Measurements from ENCODE around the gene PIK3CD. TPM values are rescaled to one million over a fixed set of nuclear protein-coding genes. Genes with fewer than 3 reads are reported as not detected.
A peak's percentile ranks its signal among the peaks of the same experiment; 100 is the strongest.

Gene PIK3CD
- total and polyA plus RNA-seq, 2 of the 8 experiments (the other 6 are each of a cell fraction or from before 2014, with no cell fraction given), result 20.6 to 24.1 TPM

DNA sequence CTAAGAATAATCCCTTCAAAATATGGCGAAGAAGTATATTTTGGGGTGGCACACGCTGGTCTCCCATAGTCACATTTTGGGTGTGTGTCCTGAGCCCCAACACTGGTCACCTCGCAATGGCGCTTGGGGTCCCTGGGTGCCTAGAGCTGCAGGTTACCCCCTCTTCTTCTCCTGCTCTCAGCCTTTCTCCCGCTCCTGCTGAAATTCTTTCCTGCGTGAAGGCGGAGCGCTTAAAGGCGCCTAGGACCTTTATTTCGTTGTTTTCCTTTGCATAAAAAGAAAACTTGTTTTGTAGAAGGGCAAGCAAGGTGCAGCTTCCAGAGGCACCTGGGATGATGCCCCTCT is 339 bp upstream of the PIK3CD start:
- Histone ChIP-seq H2BK15ac (ENCODE audit: low read length) (0 out of 2 replicates have a peak overlapping the region, but pooled peaks have one; percentile 40), H3K23ac (ENCODE audit: insufficient read length) (no peak overlapping the region), H2BK5ac (ENCODE audit: low read depth, low read length) (no peak overlapping the region), H3K27me3 (replicated peaks in 1 of 4; ENCODE audit: control insufficient read depth in 3 of 4, extremely low read depth in 1 of 4, insufficient read depth in 3 of 4, low read length in 3 of 4) (peaks cover 5 to 33% (median 29%) of the 10 kb centered on the region in 4 experiments), H3K9me3 (ENCODE audit: insufficient read depth in 2 of 2, low read depth in 1 of 2, low read length in 1 of 2) (no peaks in the 10 kb centered on the region), H2BK120ac (replicated peaks; ENCODE audit: low read depth, low read length) (no peak overlapping the region), H3K4ac (replicated peaks; ENCODE audit: insufficient read length, low read depth, low read length) (no peak overlapping the region), H3K4me1 (replicated peaks in 1 of 4; ENCODE audit: control insufficient read depth in 3 of 4, insufficient read depth in 4 of 4, low read length in 3 of 4) (peaks cover 0 to 3% (median 0%) of the 10 kb centered on the region in 4 experiments; a peak in 3 of 7 replicates), H4K91ac (replicated peaks; ENCODE audit: insufficient read length, low read length) (no peak overlapping the region), H3K56ac (replicated peaks; ENCODE audit: insufficient read length, low read depth, low read length) (no peak overlapping the region), H3K4me3 (ENCODE audit: extremely low read depth in 1 of 4, insufficient read depth in 2 of 4, low read depth in 3 of 4, low read length in 4 of 4) (peak overlapping the region; percentile 52 to 71 (median 58)), H3K27ac (ENCODE audit: low read depth, low read length) (no peak overlapping the region), H4K8ac (ENCODE audit: extremely low read depth, insufficient read depth, low read length) (no peak overlapping the region), H2AK5ac (ENCODE audit: low read depth, low read length) (no peak overlapping the region), H3K23me2 (ENCODE audit: low read depth, low read length) (peaks cover 8% of the 10 kb centered on the region), H3K36me3 (ENCODE audit: control insufficient read depth in 2 of 4, insufficient read depth in 4 of 4, low read length in 3 of 4) (no peaks in the 10 kb centered on the region), H2BK20ac (ENCODE audit: low read length) (no peak overlapping the region), H3K9ac (replicated peaks in 1 of 4; ENCODE audit: extremely low read depth in 1 of 4, low read depth in 3 of 4, low read length in 3 of 4) (no peak overlapping the region), H4K20me1 (replicated peaks in 1 of 2; ENCODE audit: control insufficient read depth in 1 of 2, insufficient read depth in 2 of 2, low read length in 2 of 2) (no peaks in the 10 kb centered on the region), H2AFZ (ENCODE audit: low read length) (no peak overlapping the region), H2BK12ac (ENCODE audit: low read depth, low read length) (no peak overlapping the region), H3K79me1 (ENCODE audit: low read depth, low read length) (no peaks in the 10 kb centered on the region), H3K79me2 (ENCODE audit: control insufficient read depth in 1 of 2, insufficient read depth in 2 of 2, low read length in 2 of 2) (no peaks in the 10 kb centered on the region), H3K14ac (ENCODE audit: insufficient read length) (no peak overlapping the region), H4K5ac (ENCODE audit: insufficient read length, low read depth, low read length) (no peak overlapping the region), H3K18ac (ENCODE audit: extremely low read depth, low read length) (peak overlapping the region; percentile 9; the same call in 1 of the 2 replicates), H3K4me2 (ENCODE audit: insufficient read depth in 1 of 2, low read depth in 2 of 2, low read length in 2 of 2) (peak overlapping the region; percentile 65 to 90)
- 27% methylated on average over 9 of the region's 10 CpGs; no CpG with 5 or more reads in 1 of the 2 experiments for WGBS, 2 experiments (ENCODE audit: extremely low coverage in 1 of 2, insufficient coverage in 1 of 2, insufficient read length in 1 of 2, insufficient replicate concordance in 2 of 2, low coverage in 1 of 2, low lambda C conversion rate in 2 of 2, missing lambda C conversion rate in 1 of 2)
- DNase-seq (ENCODE audit: low read depth in 1 of 2, low spot score in 2 of 2) (no peak), FAIRE-seq (no peak)
- CTCF ChIA-PET (ENCODE audit: partially characterized antibody), result interaction anchor here (0.6 to 2.6 kb wide), 6 partner anchors 24 to 70 kb away, joined by 3 to 15 read pairs (median 4); no protein-coding TSS in a partner anchor
- POLR2A ChIA-PET (ENCODE audit: partially characterized antibody), result interaction anchor here (2.2 to 2.3 kb wide), 2 partner anchors 21 to 37 kb away, joined by 6 to 9 read pairs; no protein-coding TSS in a partner anchor
- TF ChIP-seq HDAC6 (IDR thresholded peaks at IDR 0.05; ENCODE audit: low read depth, low read length) (no peak), CHD1 (IDR thresholded peaks at IDR 0.05; ENCODE audit: low read depth, low read length) (no peak), SP1 (IDR thresholded peaks at IDR 0.05; ENCODE audit: low read depth, low read length) (no peak), BACH1 (IDR thresholded peaks at IDR 0.05; ENCODE audit: low read length) (no peak), ASH2L (IDR thresholded peaks at IDR 0.05; ENCODE audit: low read length) (no peak), KDM5A (IDR thresholded peaks at IDR 0.05; ENCODE audit: low read length) (no peak), RBBP5 (IDR thresholded peaks at IDR 0.05; ENCODE audit: borderline replicate concordance, low read depth, low read length) (no peak), RNF2 (IDR thresholded peaks at IDR 0.05; ENCODE audit: borderline replicate concordance, low read depth, low read length, missing control alignments, poor library complexity, severe bottlenecking) (no peak), SIX5 (IDR thresholded peaks at IDR 0.05; ENCODE audit: low read depth, low read length) (no peak)
- TF ChIP-seq, protein P1, sequence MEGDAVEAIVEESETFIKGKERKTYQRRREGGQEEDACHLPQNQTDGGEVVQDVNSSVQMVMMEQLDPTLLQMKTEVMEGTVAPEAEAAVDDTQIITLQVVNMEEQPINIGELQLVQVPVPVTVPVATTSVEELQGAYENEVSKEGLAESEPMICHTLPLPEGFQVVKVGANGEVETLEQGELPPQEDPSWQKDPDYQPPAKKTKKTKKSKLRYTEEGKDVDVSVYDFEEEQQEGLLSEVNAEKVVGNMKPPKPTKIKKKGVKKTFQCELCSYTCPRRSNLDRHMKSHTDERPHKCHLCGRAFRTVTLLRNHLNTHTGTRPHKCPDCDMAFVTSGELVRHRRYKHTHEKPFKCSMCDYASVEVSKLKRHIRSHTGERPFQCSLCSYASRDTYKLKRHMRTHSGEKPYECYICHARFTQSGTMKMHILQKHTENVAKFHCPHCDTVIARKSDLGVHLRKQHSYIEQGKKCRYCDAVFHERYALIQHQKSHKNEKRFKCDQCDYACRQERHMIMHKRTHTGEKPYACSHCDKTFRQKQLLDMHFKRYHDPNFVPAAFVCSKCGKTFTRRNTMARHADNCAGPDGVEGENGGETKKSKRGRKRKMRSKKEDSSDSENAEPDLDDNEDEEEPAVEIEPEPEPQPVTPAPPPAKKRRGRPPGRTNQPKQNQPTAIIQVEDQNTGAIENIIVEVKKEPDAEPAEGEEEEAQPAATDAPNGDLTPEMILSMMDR (IDR thresholded peaks at IDR 0.05; ENCODE audit: control extremely low read depth in 1 of 3, insufficient read depth in 1 of 3, low read depth in 1 of 3, low read length in 3 of 3), result no peak
- TF ChIP-seq, protein P2, sequence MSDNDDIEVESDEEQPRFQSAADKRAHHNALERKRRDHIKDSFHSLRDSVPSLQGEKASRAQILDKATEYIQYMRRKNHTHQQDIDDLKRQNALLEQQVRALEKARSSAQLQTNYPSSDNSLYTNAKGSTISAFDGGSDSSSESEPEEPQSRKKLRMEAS (IDR thresholded peaks at IDR 0.05), result no peak

All from H1 (cell line).